GM12878 (cell line): ENCODE data around the gene HCFC1.

Experiments
- CTCF ChIP-seq, 3 experiments: IDR thresholded peaks in 2 of 3; conservative IDR thresholded peaks in 1 of 3; 2 replicates each; pipeline ENCODE4 v1.5.1; 2011; ENCODE audit warnings: low read depth in 3 of 3, low read length in 3 of 3, mild to moderate bottlenecking in 3 of 3, control low read depth in 2 of 3, moderate library complexity in 2 of 3, inconsistent platforms in 1 of 3, mixed read lengths in 1 of 3; ENCODE audit not compliant: control insufficient read depth in 2 of 3, insufficient read depth in 1 of 3; ENCODE audit errors: extremely low read depth in 1 of 3
- JUND ChIP-seq: IDR thresholded peaks from 2 replicates; pipeline ENCODE4 v1.6.1; 2012; ENCODE audit warnings: low read depth, mild to moderate bottlenecking, low read length, improper control_type of control experiment, moderate library complexity
- ZBTB33 ChIP-seq: fragments of 450-650 bp; IDR thresholded peaks from 2 replicates; pipeline ENCODE4 v1.6.1; 2017; ENCODE audit warnings: mild to moderate bottlenecking

- no peak for TF ChIP-seq ZBTB33
- no peak for TF ChIP-seq JUND
- TF ChIP-seq CTCF (IDR thresholded peaks at IDR 0.05 in 2 of 3, conservative IDR thresholded peaks at IDR 0.05 in 1 of 3; ENCODE audit: control insufficient read depth in 2 of 3, extremely low read depth in 1 of 3, insufficient read depth in 1 of 3, low read depth in 3 of 3, low read length in 3 of 3), result peak; percentile 95 to 97 (median 97); a peak in 5 of 6 replicates
Measured at GRCh38 chrX:153947009-153947769, 24.4 kb downstream of the HCFC1 start.
